NCI-H460 (cell line): ENCODE data around the gene PLGLB1. TPM values are rescaled to one million over a fixed set of nuclear protein-coding genes. Genes with fewer than 3 reads are reported as not detected.
"Not testable (repeated sequence)": the region's sequence is repeated elsewhere in the genome, so short reads cannot be mapped to it uniquely, and the experiment has no call there.

ENCODE experiments used
- DNase-seq: peaks from one replicate; pipeline ENCODE4 v3.0.0-alpha.2; 2016; ENCODE audit warnings: low read depth; ENCODE audit errors: extremely low read depth
- polyA plus RNA-seq: library from polyadenylated mRNA; depleted of rRNA; stranded (reverse); fragments of >200 nt; gene quantifications from 2 replicates; pipeline ENCODE4 v1.2.3, GENCODE V29; 2014; cell fraction: nucleus; rRNA removed
- total RNA-seq: library from RNA; depleted of rRNA; stranded (reverse); fragments of >200 nt; shearing (Covaris generic); gene quantifications from 2 replicates; pipeline ENCODE4 v1.2.3, GENCODE V29; 2014; rRNA removed

The PLGLB1 gene
- total RNA-seq, result 0.92 TPM in 1 of 2 replicates, not detected in the other
- polyA plus RNA-seq, result 1.2 TPM in 1 of 2 replicates, not detected in the other

- DNase-seq, result not testable (repeated sequence)
These were observed at the start of gene PLGLB1 for GRCh38 chr2:87021744-87022143. PLGLB1 (minus strand) TSS chr2:87021844; CDS start chr2:87021783, 61 bp downstream.

GRCh38 chr2:87064305-87064704 lies 42.7 kb upstream of the PLGLB1 start:
- not testable (repeated sequence) for DNase-seq

GRCh38 chr2:87063431-87063830 lies 41.8 kb upstream of the PLGLB1 start:
- not testable (repeated sequence) for DNase-seq

- not testable (repeated sequence) for DNase-seq
These were observed 39.9 kb upstream of the PLGLB1 start for GRCh38 chr2:87061519-87061918.

GRCh38 chr2:87057606-87058005 lies 36.0 kb upstream of the PLGLB1 start:
- DNase-seq, result not testable (repeated sequence)

- DNase-seq, result not testable (repeated sequence)
These were observed 35.2 kb upstream of the PLGLB1 start for GRCh38 chr2:87056843-87057242.

- DNase-seq, result not testable (repeated sequence)
These were observed 34.8 kb upstream of the PLGLB1 start for GRCh38 chr2:87056435-87056834.

- DNase-seq, result not testable (repeated sequence)
These were observed 32.7 kb upstream of the PLGLB1 start for GRCh38 chr2:87054375-87054774.

- not testable (repeated sequence) for DNase-seq
These were observed 19.8 kb upstream of the PLGLB1 start for GRCh38 chr2:87041321-87041978.

- not testable (repeated sequence) for DNase-seq
These were observed 7.0 kb upstream of the PLGLB1 start for GRCh38 chr2:87028607-87029006.

- DNase-seq, result not testable (repeated sequence)
These were observed 5.2 kb upstream of the PLGLB1 start for GRCh38 chr2:87026816-87027215.

- DNase-seq, result not testable (repeated sequence)
These were observed 4.3 kb upstream of the PLGLB1 start for GRCh38 chr2:87025927-87026326.

GRCh38 chr2:87023988-87024615 lies 2.5 kb upstream of the PLGLB1 start:
- not testable (repeated sequence) for DNase-seq

- DNase-seq, result not testable (repeated sequence)
These were observed 601 bp downstream of the PLGLB1 start for GRCh38 chr2:87021043-87021442.

GRCh38 chr2:87019053-87019452 lies 2.6 kb downstream of the PLGLB1 start:
- DNase-seq, result not testable (repeated sequence)

- DNase-seq, result not testable (repeated sequence)
These were observed 7.0 kb downstream of the PLGLB1 start for GRCh38 chr2:87014489-87015169.

- not testable (repeated sequence) for DNase-seq
These were observed 17.2 kb downstream of the PLGLB1 start for GRCh38 chr2:87004398-87004797.
